ENCODE measurements around the gene WDR62.

WDR62 gene

DNA sequence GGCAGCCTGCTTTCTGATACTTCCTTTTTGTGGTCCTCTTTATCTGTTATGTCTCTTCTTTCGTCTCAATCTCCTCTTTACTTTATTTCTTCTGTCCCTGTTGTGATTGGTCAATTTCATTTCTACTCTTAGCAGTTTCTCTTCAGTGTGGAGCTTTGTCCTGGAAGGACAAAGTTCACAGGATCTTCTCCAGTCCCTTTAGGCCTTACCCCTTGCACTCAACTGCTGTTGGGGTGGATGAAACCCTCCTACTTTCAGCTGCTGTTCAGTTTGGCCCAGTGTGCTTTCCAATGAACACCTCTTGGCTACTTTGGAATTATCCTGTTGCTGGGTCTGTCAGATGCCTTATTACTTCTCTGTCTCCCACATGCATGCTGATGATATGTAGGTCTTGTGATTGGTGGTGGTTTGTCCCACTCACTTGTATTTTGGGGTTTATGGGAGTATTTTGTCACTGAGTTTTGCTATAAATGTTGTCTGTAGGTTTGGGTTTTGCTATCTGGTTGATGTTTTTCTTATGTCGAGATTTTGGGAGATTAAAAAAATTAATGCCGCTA, 24.8 kb downstream of the WDR62 start:
- no peak for DNase-seq (ENCODE audit: low read depth, low spot score)

- no peak for DNase-seq (ENCODE audit: low read depth, low spot score)
Observed at GRCh38 chr19:36081385-36081784, 26.7 kb downstream of the WDR62 start.

DNA sequence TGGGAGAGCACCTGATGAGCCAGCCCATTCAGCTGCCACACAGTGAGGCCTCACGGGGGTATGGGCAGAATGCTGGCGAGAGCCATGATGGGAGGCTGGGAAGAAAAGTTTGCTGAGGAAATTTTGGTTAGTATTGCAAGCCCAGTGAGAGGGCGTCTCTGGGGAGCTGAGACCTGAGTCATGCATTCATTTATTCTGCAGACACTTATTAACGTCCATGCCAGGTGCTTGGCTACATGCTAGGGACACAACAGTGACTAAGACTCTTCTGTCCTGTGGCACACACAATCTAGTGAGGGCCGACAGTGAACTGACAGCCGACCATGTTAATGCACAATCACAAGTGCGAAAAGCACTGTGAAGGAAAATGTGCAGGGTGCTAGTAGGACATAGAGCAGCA, 27.2 kb downstream of the WDR62 start:
- no peak for DNase-seq (ENCODE audit: low read depth, low spot score)

- DNase-seq (ENCODE audit: low read depth, low spot score) = no peak
Observed at GRCh38 chr19:36082916-36083315, 28.2 kb downstream of the WDR62 start.

DNA sequence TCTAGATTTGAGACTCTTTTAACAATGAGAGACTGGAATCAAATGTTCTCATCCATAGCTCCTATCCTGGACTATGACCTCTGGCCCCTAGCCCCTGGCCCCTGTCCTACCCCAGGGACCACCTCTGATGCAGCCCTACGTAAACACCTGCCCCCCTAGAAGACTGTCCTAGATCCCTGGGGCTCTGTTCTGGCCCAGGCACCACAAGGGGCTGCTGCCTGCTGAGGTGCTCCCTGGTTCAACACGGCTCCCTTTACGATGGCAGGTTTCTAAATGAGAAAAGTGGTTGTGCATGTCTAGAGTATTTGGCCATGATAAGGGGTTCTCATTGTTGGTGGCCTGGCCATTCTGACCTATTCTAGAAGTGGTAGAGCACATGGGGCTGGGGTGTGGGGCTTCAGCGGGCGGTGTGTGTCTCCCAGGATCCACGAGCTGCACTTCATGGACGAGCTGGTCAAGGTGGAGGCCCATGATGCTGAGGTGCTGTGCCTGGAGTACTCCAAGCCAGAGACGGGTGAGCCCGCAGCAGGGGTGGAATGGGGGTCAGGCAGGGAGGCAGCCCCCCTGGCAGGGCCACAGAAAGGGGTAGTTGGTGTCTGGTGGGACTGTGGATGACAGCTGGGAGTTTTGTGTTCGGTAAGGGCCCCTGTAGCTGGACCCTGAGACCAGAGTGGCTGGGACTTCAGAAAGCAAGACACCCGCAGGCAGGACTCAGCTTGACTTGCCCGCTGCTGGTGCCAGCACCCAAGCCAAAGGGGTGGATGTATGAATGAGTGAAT, 29.7 kb downstream of the WDR62 start:
- DNase-seq (ENCODE audit: low read depth, low spot score) = no peak

DNA sequence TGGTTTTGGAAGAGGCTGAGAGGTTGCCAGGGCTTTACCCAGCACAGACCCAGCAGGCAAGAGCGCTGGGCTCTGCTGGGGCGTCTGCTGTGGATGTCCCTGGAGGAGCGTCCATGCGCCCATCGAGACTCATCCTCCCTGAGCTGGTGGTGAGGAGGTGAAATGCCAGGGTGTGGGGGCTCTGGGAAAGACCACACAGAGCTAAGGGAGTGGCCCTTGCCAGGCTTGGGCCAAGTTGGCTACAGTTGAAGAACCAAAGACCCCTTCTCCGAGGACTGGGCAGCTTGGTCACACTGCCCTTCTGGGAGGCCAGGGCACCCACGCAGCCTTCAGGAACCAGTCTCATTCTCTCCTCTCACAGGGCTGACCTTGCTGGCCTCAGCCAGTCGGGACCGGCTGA, 31.6 kb downstream of the WDR62 start:
- DNase-seq (ENCODE audit: low read depth, low spot score) = no peak

DNA sequence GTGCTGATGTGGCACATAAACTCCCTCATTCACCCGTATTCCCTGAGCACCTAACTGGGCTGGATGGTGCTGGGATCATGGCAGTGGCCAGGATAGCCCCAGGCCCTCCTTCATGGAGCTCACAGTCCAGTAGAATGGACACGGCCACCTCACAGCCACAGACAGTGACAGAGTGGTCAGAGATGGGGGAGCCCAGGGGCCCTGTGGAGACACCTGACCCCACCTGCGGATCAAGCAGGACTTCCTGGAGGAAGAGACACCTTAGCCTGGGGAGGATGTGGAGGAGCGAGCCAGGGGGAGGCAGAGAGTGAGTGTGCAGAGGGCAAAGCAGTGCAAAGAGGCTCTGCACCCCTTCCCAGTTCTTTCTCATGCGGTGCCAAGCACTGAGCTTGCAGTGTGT, 35.1 kb downstream of the WDR62 start:
- no peak for DNase-seq (ENCODE audit: low read depth, low spot score)

- DNase-seq (ENCODE audit: low read depth, low spot score) = no peak
Observed at GRCh38 chr19:36090910-36091695, 36.4 kb downstream of the WDR62 start.

GRCh38 chr19:36092566-36092965, 37.9 kb downstream of the WDR62 start:
- no peak for DNase-seq (ENCODE audit: low read depth, low spot score)

- no peak for DNase-seq (ENCODE audit: low read depth, low spot score)
Observed at GRCh38 chr19:36093146-36093662, 38.5 kb downstream of the WDR62 start.

GRCh38 chr19:36093687-36094086, 39.0 kb downstream of the WDR62 start:
- DNase-seq (ENCODE audit: low read depth, low spot score) = no peak

DNA sequence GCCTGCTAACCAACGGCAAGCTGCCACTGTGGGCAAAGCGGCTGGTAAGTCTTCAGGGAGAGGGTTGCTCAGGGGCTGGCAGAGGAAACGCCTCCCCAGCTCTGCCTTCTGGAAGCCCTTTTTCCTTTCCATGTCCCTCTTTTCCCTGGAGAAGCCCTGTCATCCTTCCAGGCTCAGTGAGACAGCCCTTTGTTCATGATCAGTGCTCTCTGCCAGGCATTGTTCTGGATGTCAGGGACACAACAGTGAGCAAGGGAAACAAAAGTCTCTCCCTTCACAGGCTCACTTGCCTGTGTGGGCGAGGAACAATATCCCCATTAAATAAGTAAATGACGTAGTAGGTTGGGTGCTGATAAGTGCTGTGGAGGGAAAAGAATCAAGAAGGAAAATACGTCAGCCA, 42.3 kb downstream of the WDR62 start:
- DNase-seq (ENCODE audit: low read depth, low spot score) = no peak

DNA sequence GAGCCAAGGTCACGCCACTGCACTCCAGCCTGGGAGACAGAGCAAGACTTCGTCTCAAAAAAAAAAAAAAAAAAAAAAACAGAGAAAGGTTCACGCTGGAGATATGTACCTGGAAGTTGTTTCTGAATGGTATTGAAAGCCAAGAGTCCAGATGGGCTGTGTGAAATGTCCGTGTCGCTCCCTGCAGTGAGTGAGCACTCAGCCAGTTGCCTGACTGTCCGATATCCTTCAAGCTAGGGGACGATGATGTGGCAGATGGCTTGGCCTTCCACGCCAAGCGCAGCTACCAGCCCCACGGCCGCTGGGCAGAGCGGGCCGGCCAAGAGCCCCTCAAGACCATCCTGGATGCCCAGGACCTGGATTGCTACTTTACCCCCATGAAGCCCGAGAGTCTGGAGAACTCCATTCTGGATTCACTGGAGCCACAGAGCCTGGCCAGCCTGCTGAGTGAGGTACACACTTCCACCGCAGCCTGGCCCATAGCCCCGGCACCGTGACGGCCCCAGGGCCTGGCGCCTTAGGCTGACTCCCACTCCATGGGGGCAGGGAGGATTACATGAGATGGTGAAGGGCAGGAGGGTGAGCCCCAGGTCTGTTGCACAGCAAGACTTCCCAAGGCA, 44.6 kb downstream of the WDR62 start:
- DNase-seq (ENCODE audit: low read depth, low spot score) = no peak

- DNase-seq (ENCODE audit: low read depth, low spot score) = no peak
Observed at GRCh38 chr19:36100476-36100875, 45.8 kb downstream of the WDR62 start.

GRCh38 chr19:36101550-36102327, 47.0 kb downstream of the WDR62 start:
- DNase-seq (ENCODE audit: low read depth, low spot score) = no peak

- no peak for DNase-seq (ENCODE audit: low read depth, low spot score)
Observed at GRCh38 chr19:36103040-36103626, 48.4 kb downstream of the WDR62 start.

- no peak for DNase-seq (ENCODE audit: low read depth, low spot score)
Observed at GRCh38 chr19:36103842-36104552, 49.3 kb downstream of the WDR62 start.

DNA sequence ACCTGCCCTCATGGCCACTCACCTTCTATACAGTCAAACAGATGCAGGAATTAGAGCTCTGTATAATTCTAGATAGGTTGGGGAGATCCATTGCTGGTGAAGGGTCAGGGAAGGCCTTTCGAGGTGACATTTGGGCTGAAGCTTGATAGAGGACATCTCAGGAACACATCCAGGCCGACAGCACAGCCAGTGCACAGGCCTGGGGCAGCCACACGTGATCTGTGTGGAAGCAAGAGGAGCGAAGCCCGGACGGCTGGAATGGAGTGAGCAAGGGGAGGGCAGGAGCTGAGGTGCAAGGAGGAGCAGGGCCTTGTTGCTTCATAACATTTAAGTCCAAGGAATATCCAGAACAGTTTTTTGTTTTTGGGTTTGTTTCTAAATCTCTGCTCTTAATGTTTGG, 51.7 kb downstream of the WDR62 start:
- DNase-seq (ENCODE audit: low read depth, low spot score) = no peak

GRCh38 chr19:36106991-36107390, 52.3 kb downstream of the WDR62 start:
- no peak for DNase-seq (ENCODE audit: low read depth, low spot score)

DNA sequence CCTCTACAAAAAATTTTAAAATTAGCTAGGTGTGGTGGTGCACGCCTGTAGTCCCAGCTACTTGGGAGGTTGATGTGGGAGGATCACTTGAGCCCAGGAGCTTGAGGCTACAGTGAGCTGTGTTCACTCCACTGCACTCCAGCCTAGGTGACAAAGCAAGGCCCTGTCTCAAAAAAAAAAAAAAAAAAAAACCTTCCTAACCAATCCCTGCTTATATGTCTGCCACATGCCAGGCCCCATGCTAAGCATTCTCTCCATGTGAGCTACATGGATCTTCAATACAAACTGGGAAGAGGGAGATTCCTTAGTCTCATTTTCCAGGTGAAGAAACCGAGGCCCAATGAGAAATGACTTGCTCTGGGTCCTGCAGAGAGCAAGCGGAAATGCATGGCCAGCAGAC, 54.0 kb downstream of the WDR62 start:
- no peak for DNase-seq (ENCODE audit: low read depth, low spot score)

All from iPS DF 19.7 (cell line).